Epithelial cell of proximal tubule (primary cell): ENCODE data around the gene TST. TPM values are rescaled to one million over a fixed set of nuclear protein-coding genes. Genes with fewer than 3 reads are reported as not detected.

Experiments
- DNase-seq: peaks from one replicate; pipeline ENCODE4 v3.0.0-alpha.2; 2011; ENCODE audit warnings: low read depth
- H3K4me3 ChIP-seq: 2 replicates; pipeline ENCODE4 v1.5.1; 2011; ENCODE audit warnings: low read depth, mild to moderate bottlenecking, low read length
- CTCF ChIP-seq: conservative IDR thresholded peaks from 2 replicates; pipeline ENCODE4 v1.5.1; 2012; ENCODE audit warnings: low read depth, mild to moderate bottlenecking, low read length
- total RNA-seq: library from RNA; depleted of rRNA; stranded (reverse); fragments of >200 nt; gene quantifications from 2 replicates; pipeline ENCODE4 v1.2.3, GENCODE V29; 2015

TST gene
- total RNA-seq, 1 donor from 2014 or later, result 66.9 TPM

- no peak for TF ChIP-seq CTCF
- no peak overlapping the region for H3K4me3 ChIP-seq
- DNase-seq, result no peak
Measured at GRCh38 chr22:37058917-37059701, 39.9 kb upstream of the TST start.

GRCh38 chr22:37057796-37058510 lies 38.7 kb upstream of the TST start:
- no peak for TF ChIP-seq CTCF
- no peak overlapping the region for H3K4me3 ChIP-seq
- DNase-seq, result no peak

GRCh38 chr22:37057226-37057625 lies 38.0 kb upstream of the TST start:
- no peak for TF ChIP-seq CTCF
- no peak for DNase-seq

GRCh38 chr22:37056246-37056645 lies 37.0 kb upstream of the TST start:
- no peak for DNase-seq

More at GRCh38 chr22:37057226-37057625, 38.0 kb upstream of the TST start:
- H3K4me3 ChIP-seq, result no peak overlapping the region

GRCh38 chr22:37054600-37055365 lies 35.5 kb upstream of the TST start:
- no peak overlapping the region for H3K4me3 ChIP-seq
- no peak for DNase-seq
- TF ChIP-seq CTCF, result no peak

More at GRCh38 chr22:37056246-37056645, 37.0 kb upstream of the TST start:
- no peak for TF ChIP-seq CTCF
- no peak overlapping the region for H3K4me3 ChIP-seq

- no peak for DNase-seq
- no peak for TF ChIP-seq CTCF
- no peak overlapping the region for H3K4me3 ChIP-seq
Measured at GRCh38 chr22:37054056-37054395, 34.8 kb upstream of the TST start.
